Hepatocyte (in vitro differentiated cells): ENCODE results near the gene DNAJC16. TPM values are rescaled to one million over a fixed set of nuclear protein-coding genes. Genes with fewer than 3 reads are reported as not detected.

Experiments
- DNase-seq: peaks from one replicate; pipeline ENCODE4 v3.0.0-alpha.2; 2016; ENCODE audit warnings: low spot score
- H2AFZ ChIP-seq: fragments of 200-600 bp; sonication (generic); 2 replicates; pipeline ENCODE4 v1.6.0; 2016; ENCODE audit warnings: antibody characterized with exemption, mild to moderate bottlenecking
- H3K27ac ChIP-seq: fragments of 200-600 bp; sonication (generic); 2 replicates; pipeline ENCODE4 v1.5.1; 2016; ENCODE audit warnings: mild to moderate bottlenecking
- H3K27me3 ChIP-seq: fragments of 200-600 bp; sonication (generic); 2 replicates; pipeline ENCODE4 v1.6.1; 2016
- H3K36me3 ChIP-seq: fragments of 200-600 bp; sonication (generic); replicated peaks from 2 replicates; pipeline ENCODE4 v1.5.1; 2016; ENCODE audit warnings: low read depth; ENCODE audit not compliant: insufficient read depth
- H3K4me1 ChIP-seq: fragments of 200-600 bp; sonication (generic); 2 replicates; pipeline ENCODE4 v1.5.1; 2016; ENCODE audit warnings: mild to moderate bottlenecking, moderate library complexity; ENCODE audit not compliant: insufficient read depth
- H3K4me2 ChIP-seq: fragments of 200-600 bp; sonication (generic); 2 replicates; pipeline ENCODE4 v1.6.0; 2016
- H3K4me3 ChIP-seq: fragments of 200-600 bp; sonication (generic); 2 replicates; pipeline ENCODE4 v1.5.1; 2016; ENCODE audit warnings: mild to moderate bottlenecking
- H3K79me2 ChIP-seq: fragments of 200-600 bp; sonication (generic); 2 replicates; pipeline ENCODE4 v1.6.0; 2017; ENCODE audit warnings: mild to moderate bottlenecking
- H3K9me2 ChIP-seq: fragments of 200-600 bp; sonication (generic); replicated peaks from 2 replicates; pipeline ENCODE4 v1.6.0; 2017; ENCODE audit warnings: mild to moderate bottlenecking; ENCODE audit not compliant: insufficient read depth
- H3K9me3 ChIP-seq: fragments of 200-600 bp; sonication (generic); 2 replicates; pipeline ENCODE4 v1.5.1; 2016; ENCODE audit warnings: low read depth, mild to moderate bottlenecking
- H4K20me1 ChIP-seq: fragments of 200-600 bp; sonication (generic); 2 replicates; pipeline ENCODE4 v1.6.0; 2016; ENCODE audit warnings: mild to moderate bottlenecking; ENCODE audit not compliant: insufficient read depth, poor library complexity, severe bottlenecking
- CTCF ChIP-seq: fragments of 200-600 bp; sonication (generic); IDR thresholded peaks from 2 replicates; pipeline ENCODE4 v1.5.1; 2016; ENCODE audit warnings: antibody characterized with exemption, mild to moderate bottlenecking; ENCODE audit not compliant: poor library complexity
- EZH2 ChIP-seq: fragments of 200-600 bp; sonication (generic); IDR thresholded peaks from 2 replicates; pipeline ENCODE4 v1.6.1; 2016; ENCODE audit warnings: antibody characterized with exemption, mild to moderate bottlenecking, borderline replicate concordance
- EZH2phosphoT487 ChIP-seq: fragments of 200-600 bp; sonication (generic); IDR thresholded peaks from one replicate; pipeline ENCODE4 v1.6.1; 2018; ENCODE audit warnings: antibody characterized with exemption, mild to moderate bottlenecking, low read depth, moderate library complexity; ENCODE audit not compliant: unreplicated experiment, severe bottlenecking
- WGBS: methylation state at CpG from one replicate; pipeline ENCODE4 v1.1.6; 2016; ENCODE audit warnings: low lambda C conversion rate; ENCODE audit errors: missing lambda C conversion rate; 5-methylcytosine and 5-hydroxymethylcytosine counted together
- polyA plus RNA-seq: library from polyadenylated mRNA; unstranded; fragments of >200 nt; fragmentation: Nextera tagmentation; extraction: Ambion mirVana; gene quantifications from 2 replicates; pipeline ENCODE4 v1.2.1, GENCODE V29; 2016
- total RNA-seq: library from RNA; depleted of rRNA; stranded (reverse); fragments of >200 nt; gene quantifications from 2 replicates; pipeline ENCODE4 v1.2.3, GENCODE V29; 2014

The DNAJC16 gene
- total RNA-seq (21.1 and 29.7 TPM in 2 replicates), polyA plus RNA-seq (9.5 and 9.6 TPM in 2 replicates)

GRCh38 chr1:15526490-15527339 lies at the start of gene DNAJC16:
Gene DNAJC16, plus strand, starts transcription at chr1:15526848. Its CDS starts 2,258 bp downstream, at chr1:15529106.
- Histone ChIP-seq H3K4me2 (peak within 1 kb of the TSS; percentile 81), H3K4me1 (peaks cover 11% of the 10 kb centered on the region), H3K4me3 (peak within 1 kb of the TSS; percentile 64), H3K79me2 (peaks cover 51% of the 10 kb centered on the region), H3K27me3 (no peaks in the 10 kb centered on the region), H4K20me1 (no peaks in the 10 kb centered on the region), H3K9me2 (no peaks in the 10 kb centered on the region), H2AFZ (peak within 1 kb of the TSS; percentile 46), H3K9me3 (no peaks in the 10 kb centered on the region), H3K36me3 (no peaks in the 10 kb centered on the region), H3K27ac (peak within 1 kb of the TSS; percentile 93)
- DNase-seq, result peak; percentile 100
- WGBS, result under 1% methylated on average over 59 of the region's 65 CpGs
- TF ChIP-seq EZH2phosphoT487 (no peak), EZH2 (no peak), CTCF (peak; percentile 32)

GRCh38 chr1:15476927-15477326 lies 49.7 kb upstream of the DNAJC16 start:
- no peak for DNase-seq
- H3K4me1 ChIP-seq, result peaks cover 3% of the 10 kb centered on the region
- no peak overlapping the region for H3K27ac ChIP-seq
- WGBS, result 96% methylated on average over 3 of the region's 3 CpGs
- H3K79me2 ChIP-seq, result no peaks in the 10 kb centered on the region
- no peaks in the 10 kb centered on the region for H4K20me1 ChIP-seq
- no peaks in the 10 kb centered on the region for H3K36me3 ChIP-seq
- H3K4me3 ChIP-seq, result no peak overlapping the region
- H2AFZ ChIP-seq, result no peak overlapping the region
- H3K9me3 ChIP-seq, result no peaks in the 10 kb centered on the region
- no peaks in the 10 kb centered on the region for H3K27me3 ChIP-seq
- H3K4me2 ChIP-seq, result no peak overlapping the region
- H3K9me2 ChIP-seq, result no peaks in the 10 kb centered on the region
- TF ChIP-seq CTCF (no peak), EZH2 (no peak), EZH2phosphoT487 (no peak)

- Histone ChIP-seq H3K9me3 (no peaks in the 10 kb centered on the region), H3K4me3 (no peak overlapping the region), H3K4me1 (peaks cover 3% of the 10 kb centered on the region), H3K79me2 (no peaks in the 10 kb centered on the region), H3K27ac (no peak overlapping the region), H2AFZ (no peak overlapping the region), H4K20me1 (no peaks in the 10 kb centered on the region), H3K27me3 (no peaks in the 10 kb centered on the region), H3K9me2 (no peaks in the 10 kb centered on the region), H3K4me2 (no peak overlapping the region), H3K36me3 (no peaks in the 10 kb centered on the region)
- DNase-seq, result no peak
- no peak for TF ChIP-seq CTCF
- TF ChIP-seq EZH2, result no peak
- no peak for TF ChIP-seq EZH2phosphoT487
- WGBS, result 74% methylated on average over 5 of the region's 5 CpGs
Observed at GRCh38 chr1:15477646-15478212, 48.9 kb upstream of the DNAJC16 start.
